Retinal pigment epithelial cell (primary cell): ENCODE data around the gene ZDHHC11.

Experiments
- DNase-seq: peaks from one replicate; pipeline ENCODE4 v3.0.0-alpha.2; 2010; ENCODE audit warnings: low read depth
- H3K4me3 ChIP-seq: 2 replicates; pipeline ENCODE4 v1.5.1; 2011; ENCODE audit warnings: mild to moderate bottlenecking, low read length, control low read depth, moderate library complexity
- TF ChIP-seq, protein P1 (sequence below): conservative IDR thresholded peaks from 2 replicates; pipeline ENCODE4 v1.5.1; 2011; ENCODE audit warnings: low read depth, low read length, control low read depth, inconsistent platforms

ZDHHC11 gene

DNA sequence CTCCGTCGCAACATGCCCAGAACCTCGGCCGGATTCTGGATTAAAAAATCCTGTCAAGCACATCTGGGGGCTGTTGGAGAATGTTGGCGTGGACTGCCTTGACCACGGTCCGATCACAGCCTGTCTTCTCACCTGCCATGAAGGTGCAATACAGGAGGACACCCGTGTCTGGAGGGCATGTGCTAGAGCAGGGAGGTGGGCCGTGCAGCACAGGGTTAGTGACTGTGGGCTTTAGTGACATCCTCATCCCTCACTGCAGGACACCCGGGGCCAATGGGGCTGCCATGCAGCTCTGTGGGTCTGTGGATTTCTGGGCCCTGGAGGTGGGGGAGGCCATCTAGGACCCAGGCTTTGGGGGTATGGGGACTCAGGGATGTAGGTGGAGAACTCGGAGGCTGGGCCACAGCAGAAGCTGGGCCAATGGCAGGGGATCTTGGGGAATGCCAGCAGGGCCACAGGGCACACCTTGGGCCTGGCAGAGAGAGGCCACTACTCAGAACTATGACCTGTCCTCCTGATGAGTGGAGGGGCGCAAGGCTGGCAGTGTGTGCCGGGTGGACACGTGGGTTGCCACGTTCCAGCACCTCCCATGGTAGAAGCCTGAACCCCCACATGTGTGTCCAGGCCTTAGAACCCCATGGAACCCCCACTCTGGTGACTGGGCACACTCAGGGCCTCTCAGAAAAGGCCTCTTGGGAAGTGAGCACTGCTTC lies 89.6 kb downstream of the ZDHHC11 start:
- H3K4me3 ChIP-seq = no peak overlapping the region
- no peak for DNase-seq

DNA sequence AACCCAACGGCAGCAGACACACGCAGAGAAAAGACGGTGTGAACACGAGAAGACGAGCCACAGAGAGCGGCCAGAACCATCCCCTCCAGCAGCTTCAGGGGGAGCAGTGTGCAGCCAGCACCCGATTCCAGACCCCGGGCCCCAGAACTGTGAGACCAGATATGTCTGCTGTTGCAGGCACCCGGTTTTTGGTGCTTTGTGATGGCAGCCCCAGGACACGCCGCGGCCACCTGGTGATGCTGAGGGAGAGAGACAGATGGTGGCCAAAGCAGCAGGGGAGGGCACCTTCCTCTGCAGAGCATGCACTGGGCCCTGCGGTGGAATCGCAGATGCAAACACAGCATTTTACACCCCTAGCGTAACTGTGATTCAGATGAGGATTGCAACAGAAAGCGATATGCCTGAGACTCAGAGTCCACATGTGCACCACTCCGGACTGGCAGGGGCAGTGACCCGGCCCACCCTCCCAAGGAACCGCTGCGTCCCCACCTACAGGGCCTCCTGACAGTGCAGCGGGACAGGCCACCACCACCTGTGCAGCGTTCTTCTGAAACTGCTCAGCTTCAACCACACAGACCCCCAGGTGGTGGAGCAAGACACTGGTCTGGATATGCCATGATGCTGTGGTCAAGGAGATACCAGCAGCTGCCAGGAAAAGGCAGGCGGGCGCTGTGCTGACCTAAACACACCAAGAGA lies 90.3 kb downstream of the ZDHHC11 start:
- DNase-seq = no peak
- no peak overlapping the region for H3K4me3 ChIP-seq
- TF ChIP-seq, protein P1, sequence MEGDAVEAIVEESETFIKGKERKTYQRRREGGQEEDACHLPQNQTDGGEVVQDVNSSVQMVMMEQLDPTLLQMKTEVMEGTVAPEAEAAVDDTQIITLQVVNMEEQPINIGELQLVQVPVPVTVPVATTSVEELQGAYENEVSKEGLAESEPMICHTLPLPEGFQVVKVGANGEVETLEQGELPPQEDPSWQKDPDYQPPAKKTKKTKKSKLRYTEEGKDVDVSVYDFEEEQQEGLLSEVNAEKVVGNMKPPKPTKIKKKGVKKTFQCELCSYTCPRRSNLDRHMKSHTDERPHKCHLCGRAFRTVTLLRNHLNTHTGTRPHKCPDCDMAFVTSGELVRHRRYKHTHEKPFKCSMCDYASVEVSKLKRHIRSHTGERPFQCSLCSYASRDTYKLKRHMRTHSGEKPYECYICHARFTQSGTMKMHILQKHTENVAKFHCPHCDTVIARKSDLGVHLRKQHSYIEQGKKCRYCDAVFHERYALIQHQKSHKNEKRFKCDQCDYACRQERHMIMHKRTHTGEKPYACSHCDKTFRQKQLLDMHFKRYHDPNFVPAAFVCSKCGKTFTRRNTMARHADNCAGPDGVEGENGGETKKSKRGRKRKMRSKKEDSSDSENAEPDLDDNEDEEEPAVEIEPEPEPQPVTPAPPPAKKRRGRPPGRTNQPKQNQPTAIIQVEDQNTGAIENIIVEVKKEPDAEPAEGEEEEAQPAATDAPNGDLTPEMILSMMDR = no peak

More for the DNA sequence above, 89.6 kb downstream of the ZDHHC11 start:
- TF ChIP-seq, protein P1 = no peak

DNA sequence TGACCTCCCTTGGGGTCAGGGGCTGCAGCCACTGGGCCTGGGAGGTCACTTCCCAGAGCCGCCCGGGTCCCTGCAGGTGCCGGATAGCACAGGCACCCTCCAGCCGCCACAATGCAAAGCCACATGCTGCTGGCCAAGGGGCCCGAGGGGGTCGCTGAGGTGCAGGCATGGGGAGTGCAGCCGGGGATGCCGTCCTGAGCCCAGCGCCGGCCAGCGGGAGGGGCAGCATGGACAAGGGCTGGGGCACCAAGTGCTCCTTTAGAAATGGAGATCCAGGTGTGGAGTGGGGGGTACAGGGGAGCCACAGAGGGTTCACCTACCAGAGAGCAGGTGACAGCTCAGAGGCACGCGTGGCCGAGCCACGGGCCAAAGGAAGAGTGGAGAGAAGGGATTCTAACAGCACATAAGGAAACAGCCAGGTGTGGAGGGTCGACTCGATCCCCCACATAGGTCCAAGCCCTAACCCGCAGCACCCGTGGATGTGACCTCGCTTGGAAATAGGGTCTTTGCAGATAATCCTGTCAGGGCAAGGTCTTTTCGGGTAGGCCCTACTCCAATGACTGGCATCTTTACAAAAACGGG lies 90.9 kb downstream of the ZDHHC11 start:
- TF ChIP-seq, protein P1 = no peak
- H3K4me3 ChIP-seq = no peak overlapping the region
- DNase-seq = no peak

DNA sequence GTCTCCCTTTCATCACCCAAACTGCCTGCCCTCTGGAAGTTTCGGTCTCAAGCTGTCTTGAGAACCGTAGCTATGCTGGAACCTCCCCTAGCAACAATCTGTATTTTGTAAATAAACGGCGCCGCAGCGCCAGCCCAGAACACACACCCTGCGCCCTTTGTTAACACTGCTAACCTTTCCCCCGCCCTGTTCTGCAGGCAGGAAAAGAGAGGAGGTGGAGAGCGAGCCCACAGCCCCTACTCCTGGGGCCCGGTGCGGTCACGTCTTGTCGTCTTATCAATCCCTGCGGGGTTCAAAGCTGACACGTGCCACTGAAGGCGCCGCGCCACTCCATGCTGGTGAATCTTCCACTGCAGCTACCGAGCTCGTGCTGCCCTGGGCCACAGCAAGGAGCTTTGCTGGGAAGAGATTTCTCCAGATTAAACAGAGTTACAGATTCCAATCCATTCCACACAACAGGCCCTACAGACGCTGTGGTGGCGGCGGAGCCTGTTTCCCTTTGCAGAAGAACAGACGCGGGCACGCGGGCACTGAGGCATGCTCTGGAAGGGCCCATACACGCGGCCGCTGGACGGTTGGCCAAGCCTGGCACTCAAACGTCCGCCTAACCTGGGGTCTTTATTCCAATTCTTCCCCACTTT lies 91.6 kb downstream of the ZDHHC11 start:
- H3K4me3 ChIP-seq = no peak overlapping the region
- DNase-seq = no peak
- TF ChIP-seq, protein P1 = no peak

DNA sequence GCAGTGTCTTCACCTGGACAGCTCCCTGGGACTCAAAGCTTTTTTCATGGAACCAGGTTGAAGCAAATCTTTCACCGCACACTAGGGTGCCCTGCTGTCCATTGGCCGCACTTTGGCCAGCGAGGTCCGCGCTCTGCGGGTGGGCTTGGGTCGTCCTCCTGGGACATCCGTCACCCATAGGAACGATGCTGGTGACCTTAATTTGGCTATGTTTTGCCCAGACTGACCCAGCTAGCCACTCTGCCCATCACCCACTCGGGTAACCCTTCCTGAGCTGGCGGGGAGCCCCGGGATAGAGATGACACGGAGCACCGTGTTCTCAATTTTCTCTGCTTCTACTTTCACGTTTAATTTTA lies 92.1 kb downstream of the ZDHHC11 start:
- TF ChIP-seq, protein P1 = no peak
- no peak overlapping the region for H3K4me3 ChIP-seq
- DNase-seq = no peak

DNA sequence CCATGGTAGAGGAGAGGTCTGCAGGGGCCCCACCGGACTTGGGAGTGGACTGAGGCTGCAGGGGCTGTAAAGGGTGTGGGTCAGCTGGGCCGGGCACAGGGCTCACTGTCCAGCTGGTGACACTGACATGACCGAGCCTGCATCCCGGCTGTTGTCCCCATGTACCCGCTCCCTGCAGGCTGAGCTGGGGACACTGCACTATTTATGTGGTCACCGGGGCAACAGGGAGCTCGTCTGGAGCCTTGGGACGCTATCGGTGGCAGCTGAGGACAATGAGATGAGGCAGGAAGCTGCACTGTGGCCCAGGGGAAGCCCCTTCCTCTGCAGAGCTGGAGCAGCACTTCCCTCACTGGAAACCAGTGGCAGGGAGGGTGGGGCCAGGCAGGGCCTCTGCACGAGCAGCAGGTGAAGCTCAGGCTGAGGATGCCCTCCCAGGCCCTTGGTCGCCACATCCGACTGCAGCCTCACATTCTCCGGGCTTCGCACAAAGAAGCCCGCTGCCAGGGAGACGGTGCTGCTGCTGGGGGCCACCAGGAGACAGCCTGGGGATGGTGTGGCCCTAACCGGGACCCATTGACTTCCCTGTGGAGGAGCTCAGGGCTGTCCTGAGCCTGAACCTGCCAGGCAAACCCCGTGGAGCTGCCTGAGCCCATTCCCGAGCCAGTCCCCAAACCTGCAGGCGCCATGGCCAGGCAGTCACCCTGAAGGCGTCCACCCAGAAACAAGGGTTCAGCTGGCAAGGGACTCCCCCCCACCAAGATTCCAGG lies 92.7 kb downstream of the ZDHHC11 start:
- no peak for DNase-seq
- no peak overlapping the region for H3K4me3 ChIP-seq
- TF ChIP-seq, protein P1 = no peak
